Right atrium auricular region (tissue), 2 donors: ENCODE results near the gene SLC46A3. TPM values are rescaled to one million over a fixed set of nuclear protein-coding genes. Genes with fewer than 3 reads are reported as not detected.

ENCODE experiments used
- DNase-seq: peaks from one replicate; pipeline ENCODE4 v3.0.0-alpha.2; 2019; ENCODE audit warnings: low spot score
- H3K27ac ChIP-seq, 2 donors: fragments of 200-600 bp; sonication (generic); 1 replicate in 1 of 2; 2 replicates in 1 of 2; pipeline ENCODE4 v1.5.1; 2016 to 2019
- H3K27me3 ChIP-seq, 2 donors: fragments of 200-600 bp; sonication (generic); one replicate each; pipeline versions ENCODE4 v1.5.1 to v1.6.0; 2017 to 2019
- H3K36me3 ChIP-seq: fragments of 200-600 bp; sonication (generic); one replicate; pipeline ENCODE4 v1.5.1; 2016
- H3K4me1 ChIP-seq, 2 donors: fragments of 200-600 bp; sonication (generic); one replicate each; pipeline versions ENCODE4 v1.5.1 to v1.6.0; 2017 to 2019
- H3K4me3 ChIP-seq, 2 donors: fragments of 200-600 bp; sonication (generic); 1 replicate in 1 of 2; 2 replicates in 1 of 2; pipeline ENCODE4 v1.5.1; 2017 to 2019; ENCODE audit warnings: mild to moderate bottlenecking in 1 of 2, moderate library complexity in 1 of 2
- H3K9me3 ChIP-seq, 2 donors: fragments of 200-600 bp; sonication (generic); one replicate each; pipeline ENCODE4 v1.5.1; 2019
- CTCF ChIP-seq, 2 donors: fragments of 200-600 bp; sonication (generic); IDR thresholded peaks; one replicate each; pipeline ENCODE4 v1.5.1; 2019; ENCODE audit warnings: antibody characterized with exemption in 2 of 2
- total RNA-seq, 2 donors: library from RNA; depleted of rRNA; stranded (reverse); fragments of >200 nt; gene quantifications; one replicate each; pipeline ENCODE4 v1.1.0, GENCODE V29; 2016

Gene SLC46A3
- total RNA-seq, 2 donors from 2014 or later: 13.5 to 24.1 TPM

- Histone ChIP-seq H3K4me1 (no peaks in the 10 kb centered on the region), H3K27me3 (no peaks in the 10 kb centered on the region), H3K27ac (no peak overlapping the region), H3K4me3 (no peak overlapping the region), H3K36me3 (no peaks in the 10 kb centered on the region), H3K9me3 (no peaks in the 10 kb centered on the region)
- DNase-seq: no peak
- no peak for TF ChIP-seq CTCF (IDR thresholded peaks at IDR 0.05)
Observed at GRCh38 chr13:28728642-28729041, 9.9 kb upstream of the SLC46A3 start.

GRCh38 chr13:28725046-28725610 lies 6.4 kb upstream of the SLC46A3 start:
- no peaks in the 10 kb centered on the region for H3K27me3 ChIP-seq
- no peak for TF ChIP-seq CTCF (IDR thresholded peaks at IDR 0.05)
- no peaks in the 10 kb centered on the region for H3K9me3 ChIP-seq
- H3K27ac ChIP-seq: no peak overlapping the region
- no peaks in the 10 kb centered on the region for H3K4me1 ChIP-seq
- H3K36me3 ChIP-seq: no peaks in the 10 kb centered on the region
- no peak for DNase-seq
- H3K4me3 ChIP-seq: no peak overlapping the region

- DNase-seq: no peak
- Histone ChIP-seq H3K27me3 (no peaks in the 10 kb centered on the region), H3K27ac (no peak overlapping the region), H3K36me3 (no peaks in the 10 kb centered on the region), H3K4me1 (peaks cover 0 to 8% of the 10 kb centered on the region in 2 donors), H3K4me3 (no peak overlapping the region), H3K9me3 (no peaks in the 10 kb centered on the region)
- no peak for TF ChIP-seq CTCF (IDR thresholded peaks at IDR 0.05)
Observed at GRCh38 chr13:28723806-28724205, 5.0 kb upstream of the SLC46A3 start.

GRCh38 chr13:28719227-28720055 lies 671 bp upstream of the SLC46A3 start:
- Histone ChIP-seq H3K9me3 (no peaks in the 10 kb centered on the region), H3K27ac (peak overlapping the region; percentile 96 to 99), H3K4me3 (peak overlapping the region; percentile 56 to 79), H3K4me1 (peaks cover 0 to 30% of the 10 kb centered on the region in 2 donors), H3K27me3 (no peaks in the 10 kb centered on the region), H3K36me3 (no peaks in the 10 kb centered on the region)
- no peak for DNase-seq
- TF ChIP-seq CTCF (IDR thresholded peaks at IDR 0.05): no peak

- Histone ChIP-seq H3K4me3 (peak overlapping the region; percentile 56 to 79), H3K27ac (peak overlapping the region; percentile 96 to 99), H3K9me3 (no peaks in the 10 kb centered on the region), H3K4me1 (peaks cover 0 to 30% of the 10 kb centered on the region in 2 donors), H3K36me3 (no peaks in the 10 kb centered on the region), H3K27me3 (no peaks in the 10 kb centered on the region)
- no peak for TF ChIP-seq CTCF (IDR thresholded peaks at IDR 0.05)
- no peak for DNase-seq
Observed at GRCh38 chr13:28718196-28718542, 601 bp downstream of the SLC46A3 start.
